PFSK-1 (cell line): ENCODE results near the gene CYTIP.

ENCODE experiments used
- FOXP2 ChIP-seq: optimal IDR thresholded peaks from 2 replicates; pipeline ENCODE3; 2011; ENCODE audit warnings: borderline replicate concordance, control low read depth, inconsistent platforms; ENCODE audit not compliant: insufficient read depth; ENCODE audit errors: extremely low read length, extremely low read depth
- POLR2AphosphoS5 ChIP-seq: IDR thresholded peaks from 2 replicates; pipeline ENCODE4 v1.6.1; 2012; ENCODE audit warnings: low read depth, mild to moderate bottlenecking, control low read depth, low read length, moderate library complexity
- SIN3A ChIP-seq: IDR thresholded peaks from 2 replicates; pipeline ENCODE4 v1.6.1; 2012; ENCODE audit warnings: mild to moderate bottlenecking, low read length, moderate library complexity, borderline replicate concordance; ENCODE audit not compliant: insufficient read depth
- TAF1 ChIP-seq: IDR thresholded peaks from 2 replicates; pipeline ENCODE4 v1.6.1; 2012; ENCODE audit warnings: low read length, control low read depth, borderline replicate concordance; ENCODE audit not compliant: insufficient read depth
- TF ChIP-seq, protein P1 (sequence below), 2 experiments: IDR thresholded peaks; 2 replicates each; pipeline versions ENCODE4 v1.6.1 to v1.8.0; 2011 to 2012; ENCODE audit warnings: low read depth in 2 of 2, low read length in 2 of 2, control low read depth in 1 of 2, inconsistent platforms in 1 of 2, mild to moderate bottlenecking in 1 of 2, moderate library complexity in 1 of 2; ENCODE audit not compliant: insufficient read depth in 1 of 2

The CYTIP gene

DNA sequence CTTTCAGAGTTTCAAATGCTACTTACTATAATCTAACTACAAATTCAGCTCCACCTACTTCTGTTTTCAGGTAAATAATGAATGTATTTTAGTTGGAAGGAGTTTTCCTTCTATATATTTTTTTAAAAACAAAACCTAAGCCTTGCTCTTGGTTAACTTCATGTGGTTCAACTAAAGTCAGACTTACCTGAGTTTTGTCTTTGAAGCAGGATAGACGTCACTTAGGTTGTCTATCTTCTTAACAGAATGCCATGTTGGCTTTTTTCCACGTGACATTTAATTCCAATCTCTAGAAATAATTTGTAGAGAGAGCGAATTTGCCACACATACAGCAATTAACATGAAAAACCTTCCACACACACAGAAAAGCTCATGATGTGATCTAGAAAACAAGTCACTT is 43.9 kb upstream of the CYTIP start:
- no peak for TF ChIP-seq POLR2AphosphoS5
- no peak for TF ChIP-seq FOXP2
- no peak for TF ChIP-seq SIN3A
- TF ChIP-seq, protein P1, sequence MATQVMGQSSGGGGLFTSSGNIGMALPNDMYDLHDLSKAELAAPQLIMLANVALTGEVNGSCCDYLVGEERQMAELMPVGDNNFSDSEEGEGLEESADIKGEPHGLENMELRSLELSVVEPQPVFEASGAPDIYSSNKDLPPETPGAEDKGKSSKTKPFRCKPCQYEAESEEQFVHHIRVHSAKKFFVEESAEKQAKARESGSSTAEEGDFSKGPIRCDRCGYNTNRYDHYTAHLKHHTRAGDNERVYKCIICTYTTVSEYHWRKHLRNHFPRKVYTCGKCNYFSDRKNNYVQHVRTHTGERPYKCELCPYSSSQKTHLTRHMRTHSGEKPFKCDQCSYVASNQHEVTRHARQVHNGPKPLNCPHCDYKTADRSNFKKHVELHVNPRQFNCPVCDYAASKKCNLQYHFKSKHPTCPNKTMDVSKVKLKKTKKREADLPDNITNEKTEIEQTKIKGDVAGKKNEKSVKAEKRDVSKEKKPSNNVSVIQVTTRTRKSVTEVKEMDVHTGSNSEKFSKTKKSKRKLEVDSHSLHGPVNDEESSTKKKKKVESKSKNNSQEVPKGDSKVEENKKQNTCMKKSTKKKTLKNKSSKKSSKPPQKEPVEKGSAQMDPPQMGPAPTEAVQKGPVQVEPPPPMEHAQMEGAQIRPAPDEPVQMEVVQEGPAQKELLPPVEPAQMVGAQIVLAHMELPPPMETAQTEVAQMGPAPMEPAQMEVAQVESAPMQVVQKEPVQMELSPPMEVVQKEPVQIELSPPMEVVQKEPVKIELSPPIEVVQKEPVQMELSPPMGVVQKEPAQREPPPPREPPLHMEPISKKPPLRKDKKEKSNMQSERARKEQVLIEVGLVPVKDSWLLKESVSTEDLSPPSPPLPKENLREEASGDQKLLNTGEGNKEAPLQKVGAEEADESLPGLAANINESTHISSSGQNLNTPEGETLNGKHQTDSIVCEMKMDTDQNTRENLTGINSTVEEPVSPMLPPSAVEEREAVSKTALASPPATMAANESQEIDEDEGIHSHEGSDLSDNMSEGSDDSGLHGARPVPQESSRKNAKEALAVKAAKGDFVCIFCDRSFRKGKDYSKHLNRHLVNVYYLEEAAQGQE (IDR thresholded peaks at IDR 0.05; ENCODE audit: insufficient read depth in 1 of 2, low read depth in 2 of 2, low read length in 2 of 2) = no peak
- TF ChIP-seq TAF1 = no peak

DNA sequence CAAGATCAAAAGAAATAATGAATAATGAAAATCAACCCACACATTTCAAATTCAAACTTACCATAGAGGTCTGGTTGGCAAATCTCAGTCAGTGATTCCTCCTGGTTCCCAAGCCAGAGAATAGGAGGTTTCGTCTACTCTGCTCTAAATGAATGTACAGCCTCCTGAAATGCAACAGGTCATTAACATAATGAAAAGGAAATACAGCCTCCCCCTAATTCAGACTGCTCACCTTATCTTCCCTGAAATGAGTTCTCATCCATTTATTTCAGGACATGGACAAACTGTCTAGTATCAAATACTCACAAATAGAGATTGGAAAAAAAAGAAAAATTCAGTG is 43.4 kb upstream of the CYTIP start:
- TF ChIP-seq FOXP2 (no peak), SIN3A (no peak), TAF1 (no peak), POLR2AphosphoS5 (no peak)
- TF ChIP-seq, protein P1 (IDR thresholded peaks at IDR 0.05; ENCODE audit: insufficient read depth in 1 of 2, low read depth in 2 of 2, low read length in 2 of 2) = no peak

DNA sequence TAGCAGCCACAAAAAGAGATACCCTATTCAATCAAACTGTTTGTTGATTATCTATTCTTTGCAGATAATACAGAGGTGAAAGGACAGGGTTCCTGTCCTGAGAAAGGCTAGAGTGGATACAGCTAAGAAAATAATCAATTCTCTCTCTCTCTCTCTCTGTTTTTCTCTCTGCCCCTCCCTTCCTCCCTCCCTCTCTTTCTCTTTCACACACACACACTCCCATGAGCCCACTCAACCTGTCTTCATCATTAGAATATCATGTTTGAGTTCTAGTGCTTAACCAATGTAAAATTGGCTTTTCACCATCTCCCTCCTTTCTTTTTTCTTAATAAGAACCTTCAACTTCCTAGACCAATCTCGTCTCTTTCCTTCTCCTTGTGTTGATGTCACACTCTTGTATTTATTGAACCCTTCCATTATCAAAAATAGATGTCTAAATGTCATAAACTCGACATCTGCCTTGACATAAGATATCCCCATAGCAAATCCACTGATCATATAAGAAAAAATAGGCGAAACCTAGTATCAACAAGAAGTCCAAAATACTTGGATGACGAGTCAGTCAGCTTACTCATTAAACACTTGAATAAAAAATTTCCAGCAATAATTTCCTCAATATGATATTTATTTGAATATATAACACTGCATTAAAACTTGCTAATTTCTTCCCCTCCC is 42.8 kb upstream of the CYTIP start:
- no peak for TF ChIP-seq SIN3A

DNA sequence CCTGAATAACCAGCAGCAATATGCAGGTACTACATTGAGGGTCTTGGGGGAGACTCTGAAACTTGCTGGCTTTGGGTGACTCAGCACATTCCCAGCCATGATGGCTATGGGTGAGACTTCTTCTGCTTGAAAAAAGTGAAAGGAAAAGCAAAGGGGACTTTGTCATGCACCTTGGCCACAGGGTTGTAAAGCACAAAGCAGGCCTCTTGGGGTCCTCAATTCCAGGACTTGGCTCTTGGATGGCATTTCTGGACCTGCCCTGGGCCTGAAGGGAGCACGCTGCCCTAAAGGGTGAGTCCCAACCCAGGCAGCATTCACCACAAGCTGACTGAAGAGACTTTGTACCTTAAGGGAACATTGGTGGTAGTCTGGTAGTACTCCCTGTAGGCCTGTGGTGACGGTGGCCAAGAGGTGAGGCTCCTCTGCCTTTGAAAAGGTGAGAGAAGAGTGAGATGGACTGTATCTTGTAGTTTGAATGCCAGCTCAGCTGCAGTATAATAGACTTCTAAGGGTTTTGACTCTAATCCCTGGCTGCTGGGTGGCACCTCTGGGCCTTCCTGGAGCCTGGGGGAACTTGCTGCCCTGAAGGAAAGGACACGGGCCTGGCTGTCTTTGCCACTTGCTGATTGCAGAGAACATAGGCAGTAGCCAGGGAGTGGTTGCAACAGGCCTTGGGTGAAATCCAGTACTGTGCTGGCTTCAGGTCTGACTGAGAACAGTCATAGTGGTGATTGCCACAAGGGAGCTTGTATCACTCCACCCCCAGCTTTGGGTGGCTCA is 36.5 kb upstream of the CYTIP start:
- TF ChIP-seq SIN3A (no peak), TAF1 (no peak), POLR2AphosphoS5 (no peak), FOXP2 (no peak)
- TF ChIP-seq, protein P1 (IDR thresholded peaks at IDR 0.05; ENCODE audit: insufficient read depth in 1 of 2, low read depth in 2 of 2, low read length in 2 of 2) = no peak

DNA sequence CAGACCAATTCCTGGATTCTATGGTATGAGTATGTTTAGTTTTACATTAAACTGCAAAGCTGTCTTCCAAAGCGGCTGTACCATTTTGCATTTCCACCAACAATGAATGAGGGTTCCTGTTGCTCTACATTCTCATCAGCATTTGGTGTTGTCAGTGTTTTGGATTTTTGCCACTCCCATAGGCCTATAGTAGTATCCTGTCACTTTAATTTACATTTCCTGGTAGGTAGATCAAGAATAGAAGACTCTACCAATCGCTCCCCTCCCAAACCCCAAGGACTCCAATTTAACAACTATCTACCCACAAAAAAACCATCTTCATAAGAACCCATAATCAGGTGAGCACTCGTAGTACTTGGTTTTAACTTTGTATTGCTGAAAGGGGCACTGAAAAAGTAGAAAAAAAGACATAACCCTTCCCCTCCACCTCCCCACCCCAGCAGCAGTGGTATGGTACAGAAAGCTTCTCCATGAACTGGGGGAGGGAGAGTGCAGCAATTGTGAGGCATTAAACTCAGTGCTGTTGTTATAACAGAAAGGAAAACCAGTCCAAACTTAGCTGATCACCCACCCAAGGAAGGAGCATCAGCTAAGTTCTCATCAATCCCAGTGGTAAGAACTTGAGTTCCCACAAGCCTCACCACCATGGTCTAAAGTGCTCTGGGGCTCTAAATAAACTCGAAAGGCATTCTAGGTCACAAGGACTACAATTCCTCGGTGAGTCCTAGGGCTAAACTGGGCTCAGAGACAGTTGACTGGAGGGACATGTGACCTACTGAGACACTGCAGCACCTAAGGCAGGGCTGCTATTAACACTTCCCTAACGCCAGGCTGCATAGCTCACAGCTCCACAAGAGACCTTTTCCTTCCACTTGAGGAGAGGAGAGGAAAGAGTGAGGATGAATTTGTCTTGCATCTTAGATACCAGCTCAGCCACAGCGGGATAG is 35.5 kb upstream of the CYTIP start:
- TF ChIP-seq POLR2AphosphoS5 = no peak
- TF ChIP-seq FOXP2 = no peak
- TF ChIP-seq TAF1 = no peak
- TF ChIP-seq, protein P1 (IDR thresholded peaks at IDR 0.05; ENCODE audit: insufficient read depth in 1 of 2, low read depth in 2 of 2, low read length in 2 of 2) = no peak
- no peak for TF ChIP-seq SIN3A
